ENCODE measurements around the gene RHCG.

- TF ChIP-seq CTCF (conservative IDR thresholded peaks at IDR 0.05 in 1 of 2, IDR thresholded peaks at IDR 0.05 in 1 of 2; ENCODE audit: extremely low read depth in 1 of 2, insufficient read depth in 1 of 2, low read depth in 1 of 2, low read length in 2 of 2) = no peak
- no peak for TF ChIP-seq EZH2 (IDR thresholded peaks at IDR 0.05; ENCODE audit: borderline replicate concordance, low read length)
Observed at GRCh38 chr15:89479173-89479572, 17.2 kb downstream of the RHCG start.

Data from mammary epithelial cell (primary cell).